ENCODE results near the gene PDPR.
"Not testable (repeated sequence)": the region's sequence is repeated elsewhere in the genome, so short reads cannot be mapped to it uniquely, and the experiment has no call there.

- TF ChIP-seq CTCF, POLR2AphosphoS5, POLR2A (IDR thresholded peaks at IDR 0.05): not testable (repeated sequence)
Measured at GRCh38 chr16:70149296-70149695, 35.2 kb downstream of the PDPR start.

All from breast epithelium (tissue), 3 donors.